ENCODE data around the gene OXA1L. TPM values are rescaled to one million over a fixed set of nuclear protein-coding genes. Genes with fewer than 3 reads are reported as not detected.

Gene OXA1L
- total RNA-seq, 1 experiment from 2014 or later = 76.5 TPM

GRCh38 chr14:22814373-22814772 lies 47.9 kb downstream of the OXA1L start:
- H3K36me3 Mint-ChIP-seq (ENCODE audit: insufficient read depth, unreplicated experiment) = peaks cover under 1% of the 10 kb centered on the region
- no TSS peak for BruUV-seq (replicated peaks)
- intact Hi-C loops (cut with micrococcal nuclease; ENCODE audit: unreplicated experiment) = no loop called here
- CTCF ChIA-PET = no interaction called here
- no peak for TF ChIP-seq CTCF (IDR thresholded peaks at IDR 0.05; ENCODE audit: unreplicated experiment)
- no peak overlapping the region for H3K27ac Mint-ChIP-seq (ENCODE audit: unreplicated experiment)
- no peak for DNase-seq
- no peak overlapping the region for H3K4me3 Mint-ChIP-seq (ENCODE audit: low read depth, unreplicated experiment)
- peaks cover 33% of the 10 kb centered on the region for H3K4me1 Mint-ChIP-seq (ENCODE audit: low read depth, unreplicated experiment)
- H3K27me3 Mint-ChIP-seq (ENCODE audit: unreplicated experiment) = no peaks in the 10 kb centered on the region
- H3K9me3 Mint-ChIP-seq (ENCODE audit: low read depth, unreplicated experiment) = no peaks in the 10 kb centered on the region

GRCh38 chr14:22814941-22815713 lies 48.6 kb downstream of the OXA1L start, which contains the start of gene SLC7A7:
SLC7A7 (minus strand) TSS chr14:22815435; CDS start chr14:22813398, 2,037 bp downstream.
- Mint-ChIP-seq H3K9me3 (ENCODE audit: low read depth, unreplicated experiment) (no peaks in the 10 kb centered on the region), H3K27me3 (ENCODE audit: unreplicated experiment) (no peaks in the 10 kb centered on the region), H3K36me3 (ENCODE audit: insufficient read depth, unreplicated experiment) (peaks cover 6% of the 10 kb centered on the region), H3K27ac (ENCODE audit: unreplicated experiment) (no peak within 1 kb of the TSS), H3K4me1 (ENCODE audit: low read depth, unreplicated experiment) (peaks cover 40% of the 10 kb centered on the region), H3K4me3 (ENCODE audit: low read depth, unreplicated experiment) (peak within 1 kb of the TSS; percentile 2)
- intact Hi-C loops (cut with micrococcal nuclease; ENCODE audit: unreplicated experiment) = no loop called here
- CTCF ChIA-PET = no interaction called here
- BruUV-seq (replicated peaks) = no TSS peak
- no peak for TF ChIP-seq CTCF (IDR thresholded peaks at IDR 0.05; ENCODE audit: unreplicated experiment)
- no peak for DNase-seq

GRCh38 chr14:22819151-22819988 lies 52.9 kb downstream of the OXA1L start:
- intact Hi-C loops (cut with micrococcal nuclease; ENCODE audit: unreplicated experiment) = no loop called here
- CTCF ChIA-PET = interaction anchor here (0.7 to 1.2 kb wide), 3 partner anchors 36 to 148 kb away, joined by 3 to 4 read pairs (median 4); no protein-coding TSS in a partner anchor
- Mint-ChIP-seq H3K36me3 (ENCODE audit: insufficient read depth, unreplicated experiment) (peaks cover 31% of the 10 kb centered on the region), H3K27ac (ENCODE audit: unreplicated experiment) (peak overlapping the region; percentile 19), H3K4me3 (ENCODE audit: low read depth, unreplicated experiment) (peak overlapping the region; percentile 56), H3K27me3 (ENCODE audit: unreplicated experiment) (no peaks in the 10 kb centered on the region), H3K4me1 (ENCODE audit: low read depth, unreplicated experiment) (peaks cover 58% of the 10 kb centered on the region), H3K9me3 (ENCODE audit: low read depth, unreplicated experiment) (no peaks in the 10 kb centered on the region)
- no peak for TF ChIP-seq CTCF (IDR thresholded peaks at IDR 0.05; ENCODE audit: unreplicated experiment)
- no TSS peak for BruUV-seq (replicated peaks)
- peak; percentile 38 for DNase-seq

GRCh38 chr14:22820731-22821130 lies 54.2 kb downstream of the OXA1L start:
- H3K4me3 Mint-ChIP-seq (ENCODE audit: low read depth, unreplicated experiment) = peak overlapping the region; percentile 71
- intact Hi-C loops (cut with micrococcal nuclease; ENCODE audit: unreplicated experiment) = no loop called here
- peaks cover 31% of the 10 kb centered on the region for H3K36me3 Mint-ChIP-seq (ENCODE audit: insufficient read depth, unreplicated experiment)
- peaks cover 59% of the 10 kb centered on the region for H3K4me1 Mint-ChIP-seq (ENCODE audit: low read depth, unreplicated experiment)
- H3K27ac Mint-ChIP-seq (ENCODE audit: unreplicated experiment) = peak overlapping the region; percentile 94
- no peak for TF ChIP-seq CTCF (IDR thresholded peaks at IDR 0.05; ENCODE audit: unreplicated experiment)
- DNase-seq = peak; percentile 31
- H3K27me3 Mint-ChIP-seq (ENCODE audit: unreplicated experiment) = no peaks in the 10 kb centered on the region
- CTCF ChIA-PET = interaction anchor here (1.1 to 1.3 kb wide), 8 partner anchors 10 to 51 kb away, joined by 3 to 6 read pairs (median 4); partner anchors contain the start of gene LRP10
- no TSS peak for BruUV-seq (replicated peaks)
- H3K9me3 Mint-ChIP-seq (ENCODE audit: low read depth, unreplicated experiment) = no peaks in the 10 kb centered on the region
